ENCODE measurements around the gene L3MBTL2. TPM values are rescaled to one million over a fixed set of nuclear protein-coding genes. Genes with fewer than 3 reads are reported as not detected.

Gene L3MBTL2
- total and polyA plus RNA-seq, 10 of the 15 experiments (the other 5 are each of a cell fraction or from before 2014, with no cell fraction given): 13.2 to 37.6 (median 28.2) TPM

GRCh38 chr22:41175546-41175945 lies 29.6 kb upstream of the L3MBTL2 start:
- in situ Hi-C loops (cut with MboI) (no loop called here), intact Hi-C loops (cut with micrococcal nuclease; ENCODE audit: unreplicated experiment) (no loop called here)
- Histone ChIP-seq H3K9ac (ENCODE audit: control insufficient read depth, insufficient read depth, low read length) (no peak overlapping the region), H3K36me3 (ENCODE audit: control insufficient read depth in 2 of 2, insufficient read depth in 2 of 2, low read length in 1 of 2) (peaks cover 36 to 47% of the 10 kb centered on the region in 2 experiments), H3K27me3 (replicated peaks in 1 of 2; ENCODE audit: control insufficient read depth in 2 of 2, insufficient read depth in 2 of 2, low read length in 1 of 2) (no peaks in the 10 kb centered on the region), H2AFZ (ENCODE audit: control insufficient read depth, low read depth, low read length) (no peak overlapping the region), H3K4me2 (ENCODE audit: control insufficient read depth, insufficient read depth) (no peak overlapping the region), H3K27ac (ENCODE audit: control insufficient read depth, insufficient read depth) (no peak overlapping the region), H3K79me2 (ENCODE audit: control insufficient read depth, insufficient read depth, low read length) (no peaks in the 10 kb centered on the region), H3K4me1 (ENCODE audit: control insufficient read depth, insufficient read depth, low read length) (no peaks in the 10 kb centered on the region), H3K9me3 (replicated peaks; ENCODE audit: control insufficient read depth, insufficient read depth, low read length) (no peaks in the 10 kb centered on the region), H3K4me3 (no peak overlapping the region), H4K20me1 (ENCODE audit: control insufficient read depth, insufficient read depth) (no peaks in the 10 kb centered on the region)
- ChIA-PET RAD21 (ENCODE audit: unreplicated experiment) (interaction anchor here (1.0 kb wide), 1 partner anchor 62 kb away, joined by 3 read pairs; no protein-coding TSS in a partner anchor), SMC1A (ENCODE audit: uncharacterized antibody, unreplicated experiment) (no interaction called here), CTCF (no interaction called here), POLR2A (no interaction called here)
- FAIRE-seq (no peak), ATAC-seq (no peak), DNase-seq (ENCODE audit: low read depth, low spot score) (no peak)
- BruUV-seq (replicated peaks): no TSS peak
- 11% methylated on average over 2 of the region's 2 CpGs for WGBS (ENCODE audit: insufficient coverage, insufficient replicate concordance, low lambda C conversion rate, missing lambda C conversion rate)
- TF ChIP-seq PML (IDR thresholded peaks at IDR 0.05; ENCODE audit: low read length) (no peak), MTA2 (IDR thresholded peaks at IDR 0.05; ENCODE audit: low read depth) (no peak), HCFC1 (IDR thresholded peaks at IDR 0.05; ENCODE audit: low read length) (no peak), NR2C1 (IDR thresholded peaks at IDR 0.05) (no peak), RELB (IDR thresholded peaks at IDR 0.05; ENCODE audit: low read depth) (no peak), RUNX3 (IDR thresholded peaks at IDR 0.05; ENCODE audit: low read length) (no peak), HDAC6 (IDR thresholded peaks at IDR 0.05; ENCODE audit: unreplicated experiment) (no peak), EGR1 (IDR thresholded peaks at IDR 0.05; ENCODE audit: borderline replicate concordance in 1 of 2, low read depth in 2 of 2, low read length in 2 of 2) (no peak), BCLAF1 (IDR thresholded peaks at IDR 0.05) (no peak), PAX5 (IDR thresholded peaks at IDR 0.05; ENCODE audit: borderline replicate concordance, low read depth, low read length) (no peak), SPI1 (IDR thresholded peaks at IDR 0.05; ENCODE audit: borderline replicate concordance, insufficient read depth, low read depth, low read length) (no peak), ZBTB33 (IDR thresholded peaks at IDR 0.05) (no peak), SUZ12 (IDR thresholded peaks at IDR 0.05; ENCODE audit: unreplicated experiment) (no peak), SUPT20H (IDR thresholded peaks at IDR 0.05; ENCODE audit: borderline replicate concordance, control insufficient read depth, low read depth, low read length) (no peak), IRF5 (IDR thresholded peaks at IDR 0.05; ENCODE audit: borderline replicate concordance) (no peak)

Measured in GM12878 (cell line).